GM12801 (cell line): ENCODE data around the gene P2RY14.

ENCODE experiments used
- CTCF ChIP-seq: IDR thresholded peaks from one replicate; pipeline ENCODE4 v1.5.1; 2011; ENCODE audit warnings: control low read depth; ENCODE audit not compliant: insufficient read length; ENCODE audit errors: extremely low read depth

P2RY14 gene

GRCh38 chr3:151309566-151309965 is 31.2 kb upstream of the P2RY14 start:
- TF ChIP-seq CTCF, result no peak

- TF ChIP-seq CTCF, result no peak
These were observed 29.5 kb upstream of the P2RY14 start for GRCh38 chr3:151307583-151308488.

- no peak for TF ChIP-seq CTCF
These were observed 28.8 kb upstream of the P2RY14 start for GRCh38 chr3:151307131-151307530.

- no peak for TF ChIP-seq CTCF
These were observed 27.9 kb upstream of the P2RY14 start for GRCh38 chr3:151306168-151306810.

GRCh38 chr3:151305775-151306151 is 27.4 kb upstream of the P2RY14 start:
- TF ChIP-seq CTCF, result no peak

- no peak for TF ChIP-seq CTCF
These were observed 26.9 kb upstream of the P2RY14 start for GRCh38 chr3:151305060-151305774.

GRCh38 chr3:151303751-151304150 is 25.4 kb upstream of the P2RY14 start:
- TF ChIP-seq CTCF, result no peak
